Smooth muscle cell of the umbilical artery (primary cell): ENCODE measurements around the gene MEPE. TPM values are rescaled to one million over a fixed set of nuclear protein-coding genes. Genes with fewer than 3 reads are reported as not detected.

Source experiments
- total RNA-seq: library from RNA; depleted of rRNA; stranded (reverse); fragments of >200 nt; gene quantifications from 2 replicates; pipeline ENCODE4 v1.2.3, GENCODE V29; 2014

MEPE gene, protein sequence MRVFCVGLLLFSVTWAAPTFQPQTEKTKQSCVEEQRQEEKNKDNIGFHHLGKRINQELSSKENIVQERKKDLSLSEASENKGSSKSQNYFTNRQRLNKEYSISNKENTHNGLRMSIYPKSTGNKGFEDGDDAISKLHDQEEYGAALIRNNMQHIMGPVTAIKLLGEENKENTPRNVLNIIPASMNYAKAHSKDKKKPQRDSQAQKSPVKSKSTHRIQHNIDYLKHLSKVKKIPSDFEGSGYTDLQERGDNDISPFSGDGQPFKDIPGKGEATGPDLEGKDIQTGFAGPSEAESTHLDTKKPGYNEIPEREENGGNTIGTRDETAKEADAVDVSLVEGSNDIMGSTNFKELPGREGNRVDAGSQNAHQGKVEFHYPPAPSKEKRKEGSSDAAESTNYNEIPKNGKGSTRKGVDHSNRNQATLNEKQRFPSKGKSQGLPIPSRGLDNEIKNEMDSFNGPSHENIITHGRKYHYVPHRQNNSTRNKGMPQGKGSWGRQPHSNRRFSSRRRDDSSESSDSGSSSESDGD
- not detected in 2 replicates for total RNA-seq

DNA sequence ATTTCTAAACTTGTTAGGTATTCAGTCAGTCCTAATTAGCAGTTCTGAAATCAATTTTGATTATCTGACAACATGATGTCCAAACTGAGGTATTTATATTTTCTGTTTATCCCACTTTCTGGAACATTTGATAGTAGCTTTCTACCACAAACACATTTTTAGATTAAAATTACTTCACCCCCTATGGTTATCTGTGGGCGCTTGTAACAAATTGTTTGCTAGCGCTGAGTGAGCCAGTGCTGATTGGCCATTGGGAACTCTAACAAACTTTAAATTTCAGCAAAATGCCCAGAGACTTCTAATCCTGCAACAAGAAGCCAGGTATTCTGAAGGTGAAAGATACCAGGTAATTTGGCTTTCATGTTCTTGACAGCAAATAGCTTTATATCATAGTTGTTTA is at the start of gene MEPE:
Gene MEPE (plus strand): TSS at position 301 of the 400 bp plus-strand sequence. CDS start 1,746 bp downstream, outside the sequence.

DNA sequence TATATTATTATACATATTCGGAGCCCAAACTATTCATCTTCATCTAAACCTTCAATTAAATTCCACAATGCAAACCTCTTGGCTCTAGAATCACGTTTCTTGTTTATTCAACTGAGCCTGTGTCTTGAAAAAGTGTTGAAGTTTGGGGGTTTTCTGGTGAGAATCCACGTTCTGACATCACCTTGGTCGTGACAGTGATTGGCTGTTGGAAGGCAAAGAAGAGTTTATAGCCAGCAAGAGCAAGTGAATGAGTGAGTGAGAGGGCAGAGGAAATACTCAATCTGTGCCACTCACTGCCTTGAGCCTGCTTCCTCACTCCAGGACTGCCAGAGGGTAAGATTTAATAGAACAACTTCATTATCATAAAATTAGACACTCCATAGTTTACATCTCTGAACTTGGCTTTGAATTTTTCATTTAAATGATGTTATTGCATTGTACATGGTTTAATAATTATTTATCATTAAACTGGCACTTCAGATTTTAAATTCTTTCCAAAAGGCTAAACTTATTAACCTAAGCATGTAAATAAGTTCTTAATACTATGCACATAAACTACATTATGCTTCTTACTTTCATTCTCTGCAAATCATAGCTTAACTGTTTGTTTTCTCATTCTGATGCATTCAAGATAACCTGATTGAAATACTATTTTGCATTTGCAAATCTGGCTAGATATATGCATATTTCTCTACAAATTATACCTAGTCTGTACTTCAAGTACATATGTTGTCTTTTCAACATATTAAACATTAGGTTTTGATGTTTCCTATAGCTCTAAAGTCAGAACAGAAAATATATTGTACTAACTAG is 33.3 kb upstream of the MEPE start, which contains the start of gene IBSP:
Gene IBSP (plus strand): TSS at position 254 of the 813 bp plus-strand sequence. CDS start 2,808 bp downstream, outside the sequence.

Other genes with a start within 250 kb of the MEPE start
- gene DSPP, start 224.4 kb upstream of the MEPE start, total RNA-seq, result not detected in 2 replicates
- gene DMP1, start 182.7 kb upstream of the MEPE start, total RNA-seq, result not detected in 2 replicates
- not detected in 2 replicates for gene IBSP, start 33.4 kb upstream of the MEPE start, total RNA-seq
- 3.3 and 6.9 TPM in 2 replicates for gene SPP1, start 142.7 kb downstream of the MEPE start, total RNA-seq
- gene PKD2, start 174.7 kb downstream of the MEPE start, total RNA-seq, result 79.9 and 88.5 TPM in 2 replicates